GM13976 (cell line): ENCODE results near the gene TECR.

ENCODE experiments used
- DNase-seq: peaks from one replicate; pipeline ENCODE4 v3.0.0; 2012; ENCODE audit warnings: low spot score
- in situ Hi-C: fragments of 300-500 bp; cut with MboI; formaldehyde crosslinking; loops from one replicate; pipeline ENCODE4 v1.12.0; 2022; ENCODE audit warnings: low sequenced_read_pairs, mixed read lengths, inconsistent platforms; ENCODE audit not compliant: unreplicated experiment
- TF ChIP-seq, protein P1 (sequence below): IDR thresholded peaks from 2 replicates; pipeline ENCODE4 v1.5.1; 2012; ENCODE audit warnings: borderline replicate concordance, mild to moderate bottlenecking; ENCODE audit not compliant: insufficient read depth; ENCODE audit errors: extremely low read depth, missing control alignments, control extremely low read depth

The TECR gene

GRCh38 chr19:14555918-14556661 lies 26.7 kb downstream of the TECR start:
- TF ChIP-seq, protein P1, sequence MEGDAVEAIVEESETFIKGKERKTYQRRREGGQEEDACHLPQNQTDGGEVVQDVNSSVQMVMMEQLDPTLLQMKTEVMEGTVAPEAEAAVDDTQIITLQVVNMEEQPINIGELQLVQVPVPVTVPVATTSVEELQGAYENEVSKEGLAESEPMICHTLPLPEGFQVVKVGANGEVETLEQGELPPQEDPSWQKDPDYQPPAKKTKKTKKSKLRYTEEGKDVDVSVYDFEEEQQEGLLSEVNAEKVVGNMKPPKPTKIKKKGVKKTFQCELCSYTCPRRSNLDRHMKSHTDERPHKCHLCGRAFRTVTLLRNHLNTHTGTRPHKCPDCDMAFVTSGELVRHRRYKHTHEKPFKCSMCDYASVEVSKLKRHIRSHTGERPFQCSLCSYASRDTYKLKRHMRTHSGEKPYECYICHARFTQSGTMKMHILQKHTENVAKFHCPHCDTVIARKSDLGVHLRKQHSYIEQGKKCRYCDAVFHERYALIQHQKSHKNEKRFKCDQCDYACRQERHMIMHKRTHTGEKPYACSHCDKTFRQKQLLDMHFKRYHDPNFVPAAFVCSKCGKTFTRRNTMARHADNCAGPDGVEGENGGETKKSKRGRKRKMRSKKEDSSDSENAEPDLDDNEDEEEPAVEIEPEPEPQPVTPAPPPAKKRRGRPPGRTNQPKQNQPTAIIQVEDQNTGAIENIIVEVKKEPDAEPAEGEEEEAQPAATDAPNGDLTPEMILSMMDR = no peak
- DNase-seq = peak; percentile 17

GRCh38 chr19:14556662-14557188 lies 27.3 kb downstream of the TECR start:
- TF ChIP-seq, protein P1 = peak; percentile 96
- in situ Hi-C loops = loop anchor here (25.0 kb wide), 2 partner anchors 331 to 556 kb away; partner anchors contain the start of genes OR7A17 and SYDE1
- peak; percentile 94 for DNase-seq

More at GRCh38 chr19:14555918-14556661, 26.7 kb downstream of the TECR start:
- in situ Hi-C loops = loop anchor here (25.0 kb wide), 2 partner anchors 331 to 556 kb away; partner anchors contain the start of genes OR7A17 and SYDE1

GRCh38 chr19:14558370-14559066 lies 29.1 kb downstream of the TECR start:
- TF ChIP-seq, protein P1 = no peak
- in situ Hi-C loops = loop anchor here (25.0 kb wide), 2 partner anchors 329 to 554 kb away; partner anchors contain the start of genes OR7A17 and SYDE1
- DNase-seq = no peak

DNA sequence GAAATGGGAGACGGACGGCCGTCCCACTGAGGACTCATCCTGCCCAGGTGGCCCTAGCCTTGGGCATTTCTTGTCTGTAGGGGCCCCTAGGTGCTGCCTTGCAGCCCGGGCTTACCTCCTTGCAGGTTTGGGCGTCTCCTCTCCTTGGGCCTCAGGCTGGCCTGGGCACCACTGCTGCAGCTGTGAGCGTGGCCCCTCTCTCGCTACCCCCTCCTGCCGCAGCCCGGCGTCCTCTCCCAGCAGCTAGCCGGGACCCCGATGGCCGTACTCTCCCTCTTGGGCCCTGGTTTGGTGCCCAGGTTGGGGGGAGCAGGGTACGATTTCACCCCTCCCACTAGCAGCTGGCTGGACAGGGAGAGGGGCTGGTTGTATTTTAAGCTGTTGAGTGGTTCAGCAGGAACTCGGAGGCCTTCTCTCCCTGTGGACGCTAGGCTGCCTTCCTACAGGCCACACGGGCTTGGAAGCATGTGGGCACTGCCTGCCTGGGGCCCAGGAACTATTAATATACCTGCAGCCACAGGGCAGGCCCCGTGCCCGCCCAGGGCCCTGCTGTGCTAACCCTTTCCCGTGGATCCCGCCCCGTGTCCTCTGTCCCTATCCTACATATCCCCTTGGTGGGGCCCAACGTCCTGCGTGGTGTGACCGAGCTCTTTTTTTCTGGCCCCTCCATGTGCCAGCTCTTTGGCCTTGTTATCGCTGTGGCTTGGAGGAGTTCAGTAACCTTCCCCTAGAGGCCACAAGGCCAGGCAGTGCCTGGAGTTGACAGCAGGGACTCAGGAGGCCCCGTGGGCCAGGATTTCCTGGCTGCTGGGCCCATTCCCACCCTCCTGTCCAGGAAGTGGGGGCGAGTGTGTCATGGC lies 30.8 kb downstream of the TECR start:
- TF ChIP-seq, protein P1 = no peak
- in situ Hi-C loops = loop anchor here (25.0 kb wide), 2 partner anchors 327 to 552 kb away; partner anchors contain the start of genes OR7A17 and SYDE1
- DNase-seq = no peak

DNA sequence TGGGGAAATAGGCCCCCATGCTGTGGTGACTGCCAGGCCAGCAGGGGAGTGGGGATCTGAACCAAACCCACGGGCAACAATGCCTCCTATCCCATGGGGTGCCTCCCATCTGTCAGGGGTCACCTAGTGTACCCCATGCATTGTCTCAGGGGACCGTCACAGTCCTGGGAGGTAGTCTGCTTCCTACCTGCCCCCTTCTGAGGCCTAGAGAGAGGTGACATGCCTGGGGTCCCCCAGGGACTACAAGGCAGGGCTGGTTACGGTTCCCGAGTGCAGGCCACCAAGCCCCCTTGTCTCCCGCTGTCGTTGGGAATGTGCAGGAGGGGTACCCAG lies 31.3 kb downstream of the TECR start:
- in situ Hi-C loops = loop anchor here (25.0 kb wide), 2 partner anchors 327 to 552 kb away; partner anchors contain the start of genes OR7A17 and SYDE1

More for the DNA sequence above, 31.3 kb downstream of the TECR start:
- TF ChIP-seq, protein P1 = no peak
- DNase-seq = no peak
